Esophagus muscularis mucosa (tissue), 3 donors: ENCODE data around the gene FGF8.

Experiments used
- CTCF ChIP-seq, 3 experiments: fragments of 200-600 bp in 2 of 3; fragments of 450-650 bp in 1 of 3; sonication (generic) in 2 of 3; IDR thresholded peaks; one replicate each; pipeline ENCODE4 v1.5.1; 2017 to 2019; ENCODE audit warnings: antibody characterized with exemption in 3 of 3, mild to moderate bottlenecking in 2 of 3, moderate library complexity in 1 of 3
- EP300 ChIP-seq: sonication (generic); formaldehyde crosslinking; IDR thresholded peaks from one replicate; pipeline ENCODE4 v1.6.1; 2017; ENCODE audit warnings: antibody characterized with exemption

- TF ChIP-seq CTCF (IDR thresholded peaks at IDR 0.05) (no peak), EP300 (no peak)
Observed at GRCh38 chr10:101778151-101778780, 2.4 kb upstream of the FGF8 start.
